T-helper 2 cell (primary cell): Measurements from ENCODE around the gene SLC25A17.
"Not testable (repeated sequence)": the region's sequence is repeated elsewhere in the genome, so short reads cannot be mapped to it uniquely, and the experiment has no call there.

Source experiments
- DNase-seq, 5 experiments: peaks; one replicate each; pipeline versions ENCODE4 v3.0.0 to v3.0.0-alpha.2; 2012 to 2022

SLC25A17 gene

DNA sequence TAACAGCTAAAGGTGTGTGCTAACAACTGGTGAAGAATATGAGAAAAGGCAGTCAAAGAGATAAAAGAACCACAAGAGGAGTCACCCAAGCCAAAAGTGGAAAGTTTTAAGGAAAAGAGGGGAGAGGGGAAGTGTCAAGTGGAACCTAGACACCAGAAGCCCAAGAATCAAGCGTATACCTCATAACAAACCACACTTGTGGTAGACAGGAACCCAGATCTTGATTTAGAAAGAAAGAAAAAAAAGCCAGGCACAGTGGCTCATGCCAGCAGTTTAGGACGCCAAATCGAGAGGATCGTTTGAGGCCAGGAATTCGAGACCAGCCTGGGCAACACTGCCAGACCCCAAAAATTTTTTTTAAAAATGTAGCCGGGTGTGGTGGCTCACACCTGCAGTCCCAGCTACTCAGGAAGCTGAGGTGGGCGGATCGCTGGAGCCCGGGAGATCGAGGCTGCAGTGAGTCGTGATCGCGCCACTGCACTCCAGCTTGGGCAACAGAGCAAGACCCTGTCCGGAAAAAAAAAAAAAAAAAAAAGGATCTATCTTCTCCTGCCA lies 877 bp downstream of the SLC25A17 start:
- DNase-seq = peak in 3 of 5 experiments; percentile 9 to 50 (median 42)

DNA sequence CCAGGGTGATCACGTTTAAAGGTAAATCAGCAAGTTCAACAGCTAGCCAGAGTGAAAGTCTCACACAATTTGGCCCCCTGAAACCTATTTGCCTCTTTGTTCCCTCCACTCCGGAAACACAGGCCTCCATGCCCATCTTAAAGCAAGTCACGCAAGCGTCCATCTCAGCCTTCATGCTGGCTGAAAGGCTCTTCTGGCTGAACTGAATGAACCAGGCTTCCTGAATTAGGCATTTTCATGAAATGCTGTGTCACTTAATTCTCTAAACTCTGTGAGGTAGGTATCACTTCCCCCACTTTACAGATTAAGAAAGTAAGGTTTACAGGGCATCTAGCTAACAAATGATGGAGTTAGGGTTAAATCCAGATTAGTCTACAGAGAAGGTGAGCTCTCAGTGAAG lies 1.4 kb downstream of the SLC25A17 start:
- DNase-seq = no peak

DNA sequence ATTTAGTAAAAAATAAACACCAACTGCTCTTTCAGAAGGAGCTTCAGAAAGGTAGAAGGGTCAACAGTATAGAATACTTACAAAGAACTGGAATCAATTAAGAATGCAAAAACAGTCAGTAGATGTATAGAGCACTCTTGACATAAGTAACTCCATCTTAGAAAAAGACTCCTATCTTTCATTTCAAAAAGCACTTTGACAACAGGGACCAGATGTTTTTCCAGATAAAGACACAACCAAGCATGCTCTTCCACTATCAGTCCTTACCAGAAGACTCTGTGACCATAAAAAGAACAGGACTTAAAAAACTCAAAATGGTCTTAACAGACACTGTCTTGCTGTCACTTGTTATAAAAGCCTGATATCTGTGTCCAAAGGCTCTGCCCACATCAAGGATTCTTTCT lies 5.2 kb downstream of the SLC25A17 start:
- no peak for DNase-seq

DNA sequence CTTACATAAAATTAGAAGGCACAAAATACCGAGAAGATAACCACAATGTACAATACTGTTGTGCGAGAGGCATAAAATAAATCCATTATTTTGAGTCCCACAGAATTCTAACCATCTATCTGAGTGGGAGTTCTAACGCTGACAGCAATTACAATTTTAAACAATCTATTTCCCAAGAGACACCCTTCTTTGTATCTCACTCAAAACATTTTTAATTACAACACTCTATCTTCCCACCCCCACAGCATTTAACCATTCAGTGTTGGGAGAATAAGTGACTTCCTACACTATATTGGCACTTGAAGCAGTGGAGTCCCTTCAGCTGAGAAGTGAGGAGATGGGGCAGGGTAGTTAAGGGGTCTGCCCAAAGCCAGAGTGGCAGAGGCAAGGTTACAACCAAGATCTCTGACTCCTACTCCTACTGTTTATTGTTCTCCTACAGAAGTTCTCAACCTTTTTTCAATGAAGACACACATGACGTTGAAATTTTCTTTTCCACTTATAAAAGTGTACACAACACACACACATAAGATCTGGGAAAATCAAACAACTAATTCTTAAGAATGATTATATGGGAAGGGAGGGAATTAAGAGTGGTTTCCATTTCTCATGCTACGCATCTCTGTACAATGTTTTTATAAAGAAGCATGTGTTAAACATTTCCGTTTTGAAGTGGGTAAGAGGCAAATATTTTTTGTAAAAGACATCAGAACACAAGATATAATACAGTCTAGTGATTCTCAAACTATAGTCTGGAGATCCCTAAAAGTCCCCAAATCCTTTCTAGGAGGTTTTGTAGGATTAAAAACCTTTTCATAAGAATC lies 10.9 kb downstream of the SLC25A17 start:
- no peak for DNase-seq

GRCh38 chr22:40806711-40807110 lies 12.4 kb downstream of the SLC25A17 start:
- DNase-seq = no peak

DNA sequence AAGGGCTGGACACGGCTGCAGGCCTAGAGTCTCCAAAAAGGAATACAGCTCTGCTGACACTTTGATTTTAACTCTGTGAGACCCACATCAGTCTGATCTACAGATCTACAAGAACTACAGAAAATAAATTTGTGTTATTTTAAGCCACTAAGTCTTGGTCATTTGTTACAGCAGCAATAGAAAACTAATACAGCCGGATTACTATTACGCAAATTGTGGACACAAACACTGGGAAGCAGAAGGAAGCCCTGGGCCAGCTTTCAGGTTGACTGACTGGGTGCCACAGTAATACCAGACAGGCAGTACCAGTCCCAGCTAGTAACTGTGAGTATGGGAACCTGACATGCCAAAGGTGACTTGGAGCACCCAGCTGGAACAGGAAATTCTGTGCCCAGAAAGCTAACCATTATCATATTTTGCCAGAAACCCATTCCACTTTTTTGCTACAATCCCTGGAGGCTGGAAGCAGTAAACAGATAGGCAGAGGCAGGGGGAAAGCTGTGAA lies 13.4 kb downstream of the SLC25A17 start:
- no peak for DNase-seq

- no peak for DNase-seq
Observed at GRCh38 chr22:40805239-40805638, 13.9 kb downstream of the SLC25A17 start.

DNA sequence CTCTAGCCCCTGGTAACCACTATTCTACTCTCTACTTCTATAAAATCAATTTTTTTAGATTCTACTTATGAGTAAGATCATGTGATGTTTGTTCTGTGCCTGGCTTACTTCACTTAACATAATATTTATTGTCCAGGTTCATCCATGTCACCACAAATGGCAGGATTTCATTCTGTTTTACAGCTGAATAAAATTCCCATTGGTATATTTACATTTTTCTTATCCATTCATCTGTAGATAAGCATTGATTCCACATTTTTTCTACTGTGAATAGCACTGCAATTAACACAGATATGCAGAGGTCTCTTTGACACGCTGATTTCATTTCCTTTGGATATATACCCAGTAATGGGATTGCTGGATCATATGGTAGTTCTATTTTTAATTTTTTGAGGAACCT lies 15.8 kb downstream of the SLC25A17 start:
- DNase-seq = no peak

GRCh38 chr22:40799008-40799407 lies 20.1 kb downstream of the SLC25A17 start:
- DNase-seq = no peak

DNA sequence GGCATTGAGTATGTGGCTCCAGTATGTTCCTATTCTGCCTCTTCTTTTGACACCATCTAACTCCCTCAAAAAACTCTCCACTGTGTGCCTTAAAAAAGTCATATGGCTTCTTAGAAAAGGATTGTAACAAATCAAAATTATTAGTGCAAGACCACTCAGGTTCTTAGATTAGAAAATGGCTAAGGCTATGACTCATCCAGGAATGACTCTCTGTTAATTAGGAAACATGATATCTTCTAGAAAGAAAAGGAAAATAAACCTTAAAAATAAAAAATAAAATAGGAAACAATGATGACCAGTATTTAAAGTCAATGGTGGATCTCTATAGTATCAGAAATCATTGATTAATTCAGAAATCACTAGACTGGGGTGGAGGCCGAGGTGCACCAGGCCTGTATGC lies 21.7 kb downstream of the SLC25A17 start:
- no peak for DNase-seq

- no peak for DNase-seq
Observed at GRCh38 chr22:40792451-40792850, 26.7 kb downstream of the SLC25A17 start.

DNA sequence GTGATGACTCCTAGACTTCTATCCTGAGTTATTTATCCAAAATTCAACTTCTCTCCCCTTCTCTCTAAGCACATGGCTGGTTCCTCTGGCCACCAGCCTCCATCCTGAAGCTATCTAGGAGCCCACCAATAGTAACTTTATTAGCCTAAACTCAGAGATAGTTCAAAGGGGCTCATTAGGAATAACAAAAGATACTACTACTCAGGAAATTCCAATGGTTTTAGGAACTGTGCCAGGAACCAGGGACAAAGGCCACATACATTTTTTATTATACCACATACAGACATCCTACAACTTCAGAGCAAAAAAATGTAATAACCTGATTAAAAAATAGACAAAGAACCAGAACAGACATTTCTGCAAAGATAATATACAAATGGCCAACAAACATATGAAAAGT lies 27.9 kb downstream of the SLC25A17 start:
- no peak for DNase-seq

DNA sequence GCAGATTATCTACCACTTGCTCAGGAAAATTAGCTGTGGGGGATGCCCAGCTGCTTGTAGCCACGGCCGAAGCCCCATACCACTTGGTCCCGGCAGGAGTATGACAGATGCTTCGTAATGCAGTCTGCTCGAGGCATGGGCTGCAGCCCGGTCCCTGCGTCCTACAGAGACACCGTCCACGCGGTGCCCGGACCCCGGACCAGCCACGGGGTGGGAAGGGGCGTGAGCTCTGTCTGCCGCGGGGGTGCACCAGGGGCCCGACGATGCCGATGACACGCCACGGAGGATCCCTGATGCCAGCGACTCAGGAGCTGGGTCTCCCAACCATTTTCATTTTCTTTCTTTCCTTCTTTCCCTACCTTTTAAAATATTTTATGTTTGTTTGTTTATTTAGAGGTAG lies 30.0 kb downstream of the SLC25A17 start:
- no peak for DNase-seq

- DNase-seq = no peak
Observed at GRCh38 chr22:40782521-40782920, 36.6 kb downstream of the SLC25A17 start.

GRCh38 chr22:40781749-40782148 lies 37.4 kb downstream of the SLC25A17 start:
- not testable (repeated sequence) for DNase-seq

GRCh38 chr22:40769761-40770160 lies 49.4 kb downstream of the SLC25A17 start:
- DNase-seq = no peak

GRCh38 chr22:40768206-40768605 lies 50.9 kb downstream of the SLC25A17 start:
- peak in 1 of 5 experiments; percentile 45 for DNase-seq

GRCh38 chr22:40766956-40767355 lies 52.2 kb downstream of the SLC25A17 start:
- no peak for DNase-seq

- DNase-seq = peak in 1 of 5 experiments; percentile 38
Observed at GRCh38 chr22:40764763-40765441, 54.2 kb downstream of the SLC25A17 start.

DNA sequence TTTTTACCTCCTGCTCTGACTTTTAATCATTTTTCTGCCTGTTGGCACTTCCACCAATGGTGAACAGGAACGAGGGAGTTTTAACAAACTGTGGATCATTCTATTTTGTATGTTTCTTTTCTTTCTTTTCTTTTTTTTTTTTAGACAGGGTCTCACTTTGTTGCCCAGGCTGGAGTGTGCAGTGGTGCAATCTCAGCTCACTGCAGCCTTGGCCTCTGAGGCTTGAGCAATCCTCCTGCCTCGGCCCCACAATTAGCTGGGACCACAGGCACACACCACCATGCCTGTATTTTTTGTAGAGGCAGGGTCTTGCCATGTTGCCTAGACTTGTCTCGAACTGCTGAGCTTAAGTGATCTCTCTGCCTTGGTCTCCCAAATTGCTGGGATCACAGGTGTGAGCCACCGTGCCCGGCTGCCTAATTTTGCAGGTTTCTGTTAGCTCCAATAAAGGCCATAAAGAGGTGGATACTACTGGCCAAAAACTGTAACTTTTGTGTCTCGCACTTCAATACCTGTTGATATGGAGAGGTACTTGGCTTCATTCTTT lies 59.8 kb downstream of the SLC25A17 start:
- no peak for DNase-seq

- DNase-seq = not testable (repeated sequence)
Observed at GRCh38 chr22:40758851-40759250, 60.3 kb downstream of the SLC25A17 start.

- DNase-seq = peak in 1 of 5 experiments; percentile 19
Observed at GRCh38 chr22:40758390-40758789, 60.8 kb downstream of the SLC25A17 start.

DNA sequence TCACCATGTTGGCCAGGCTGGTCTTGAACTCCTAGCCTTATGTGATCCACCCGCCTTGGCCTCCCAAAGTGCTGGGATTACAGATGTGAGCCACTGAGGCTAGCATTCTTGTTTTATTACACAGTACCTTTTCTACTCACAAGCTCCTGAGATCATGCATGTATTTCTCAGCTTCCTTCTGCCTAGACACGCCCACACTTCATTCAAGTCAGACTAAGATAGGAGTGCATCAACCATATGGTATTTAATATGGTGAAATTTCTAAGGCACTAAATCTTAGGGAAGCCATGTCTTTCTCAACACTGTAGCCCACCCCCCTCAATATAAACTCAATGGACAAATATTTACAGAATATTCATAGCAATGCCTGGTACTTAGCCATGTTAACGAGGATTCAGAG lies 62.1 kb downstream of the SLC25A17 start:
- no peak for DNase-seq
